Loucy (cell line): ENCODE results near the gene RAD9A.

Experiments used
- EZH2phosphoT487 ChIP-seq: fragments of 200-600 bp; IDR thresholded peaks from 2 replicates; pipeline ENCODE4 v1.6.1; 2018; ENCODE audit warnings: antibody characterized with exemption, mild to moderate bottlenecking, moderate library complexity, borderline replicate concordance
- TF ChIP-seq, protein P1 (sequence below): fragments of 200-600 bp; sonication (generic); conservative IDR thresholded peaks from 2 replicates; pipeline ENCODE4 v1.5.1; 2014; ENCODE audit warnings: mild to moderate bottlenecking, antibody characterized with exemption, low read length

DNA sequence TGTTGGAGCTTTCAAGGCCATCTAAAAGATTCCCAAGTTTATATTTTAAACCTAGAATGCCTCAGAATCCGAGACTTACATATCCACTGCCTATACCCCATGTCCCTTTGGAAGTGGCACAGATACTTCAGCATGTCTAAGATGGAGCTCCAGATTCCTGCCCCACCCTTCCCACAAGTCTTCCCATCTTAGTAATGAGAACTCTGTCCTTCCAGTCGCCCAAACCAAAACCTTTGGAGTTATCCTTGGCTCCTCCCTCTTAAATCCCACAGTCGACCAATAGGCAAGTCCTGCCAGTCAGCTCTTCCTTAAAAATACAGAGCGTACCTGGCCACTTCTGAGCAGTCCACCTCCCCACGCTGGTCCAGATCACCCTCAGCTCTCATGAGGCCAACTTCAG, 42.8 kb upstream of the RAD9A start:
- TF ChIP-seq, protein P1, sequence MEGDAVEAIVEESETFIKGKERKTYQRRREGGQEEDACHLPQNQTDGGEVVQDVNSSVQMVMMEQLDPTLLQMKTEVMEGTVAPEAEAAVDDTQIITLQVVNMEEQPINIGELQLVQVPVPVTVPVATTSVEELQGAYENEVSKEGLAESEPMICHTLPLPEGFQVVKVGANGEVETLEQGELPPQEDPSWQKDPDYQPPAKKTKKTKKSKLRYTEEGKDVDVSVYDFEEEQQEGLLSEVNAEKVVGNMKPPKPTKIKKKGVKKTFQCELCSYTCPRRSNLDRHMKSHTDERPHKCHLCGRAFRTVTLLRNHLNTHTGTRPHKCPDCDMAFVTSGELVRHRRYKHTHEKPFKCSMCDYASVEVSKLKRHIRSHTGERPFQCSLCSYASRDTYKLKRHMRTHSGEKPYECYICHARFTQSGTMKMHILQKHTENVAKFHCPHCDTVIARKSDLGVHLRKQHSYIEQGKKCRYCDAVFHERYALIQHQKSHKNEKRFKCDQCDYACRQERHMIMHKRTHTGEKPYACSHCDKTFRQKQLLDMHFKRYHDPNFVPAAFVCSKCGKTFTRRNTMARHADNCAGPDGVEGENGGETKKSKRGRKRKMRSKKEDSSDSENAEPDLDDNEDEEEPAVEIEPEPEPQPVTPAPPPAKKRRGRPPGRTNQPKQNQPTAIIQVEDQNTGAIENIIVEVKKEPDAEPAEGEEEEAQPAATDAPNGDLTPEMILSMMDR, result no peak
- TF ChIP-seq EZH2phosphoT487, result no peak
